OCI-LY7 (cell line): ENCODE data around the gene NOS2. TPM values are rescaled to one million over a fixed set of nuclear protein-coding genes. Genes with fewer than 3 reads are reported as not detected.
"Not testable (repeated sequence)": the region's sequence is repeated elsewhere in the genome, so short reads cannot be mapped to it uniquely, and the experiment has no call there.

Experiments used
- BruUV-seq: library from RNA; stranded (reverse); fragments of 400-500 nt; replicated peaks from 2 replicates; lab custom pipeline; 2021; lab: Mats Ljungman, UMichigan
- CTCF ChIA-PET: fragments of 300-600 bp; sonication (Branson Sonifier 250); formaldehyde crosslinking; loops from one replicate; lab custom pipeline; 2022; ENCODE audit warnings: antibody characterized with exemption; ENCODE audit not compliant: unreplicated experiment; lab: Charles Lee
- POLR2A ChIA-PET: fragments of 300-600 bp; sonication (Branson Sonifier 250); formaldehyde crosslinking; loops from one replicate; lab custom pipeline; 2022; ENCODE audit warnings: antibody characterized with exemption; lab: Charles Lee
- DNase-seq: peaks from one replicate; pipeline ENCODE4 v3.0.0-alpha.2; 2015; ENCODE audit warnings: low spot score
- H2AFZ ChIP-seq: fragments of 200-600 bp; sonication (generic), shearing (Covaris generic); 2 replicates; pipeline ENCODE4 v1.6.1; 2014; ENCODE audit warnings: mild to moderate bottlenecking, antibody characterized with exemption, low read length, moderate library complexity
- H3K27ac ChIP-seq: fragments of 200-600 bp; sonication (generic); 2 replicates; pipeline ENCODE4 v1.5.1; 2014; ENCODE audit warnings: mixed run types, low read depth, mild to moderate bottlenecking, moderate library complexity, low read length, inconsistent platforms; ENCODE audit not compliant: poor library complexity, severe bottlenecking
- H3K36me3 ChIP-seq: fragments of 200-600 bp; sonication (generic); 2 replicates; pipeline ENCODE4 v1.6.1; 2014; ENCODE audit warnings: mild to moderate bottlenecking, antibody characterized with exemption, low read length, moderate library complexity, mixed read lengths; ENCODE audit not compliant: insufficient read depth
- H3K4me1 ChIP-seq: fragments of 200-600 bp; sonication (generic); 2 replicates; pipeline ENCODE4 v1.5.1; 2014; ENCODE audit warnings: mild to moderate bottlenecking, low read length; ENCODE audit not compliant: insufficient read depth, poor library complexity, severe bottlenecking
- H3K4me2 ChIP-seq: fragments of 200-600 bp; sonication (generic); 2 replicates; pipeline ENCODE4 v1.6.1; 2014; ENCODE audit warnings: mild to moderate bottlenecking, low read length
- H3K4me3 ChIP-seq: fragments of 200-600 bp; sonication (generic); 2 replicates; pipeline ENCODE4 v1.5.1; 2014; ENCODE audit warnings: mild to moderate bottlenecking, low read depth, low read length; ENCODE audit not compliant: poor library complexity, severe bottlenecking
- H3K79me2 ChIP-seq: fragments of 200-600 bp; sonication (generic); 2 replicates; pipeline ENCODE4 v1.6.1; 2016; ENCODE audit warnings: low read depth, mild to moderate bottlenecking, low read length, moderate library complexity, mixed read lengths; ENCODE audit not compliant: insufficient read depth
- H3K9me2 ChIP-seq: fragments of 200-600 bp; sonication (generic); 2 replicates; pipeline ENCODE4 v1.6.1; 2016; ENCODE audit warnings: mild to moderate bottlenecking, low read length, mixed read lengths; ENCODE audit not compliant: insufficient read depth
- H3K9me3 ChIP-seq: fragments of 200-600 bp; sonication (generic); 2 replicates; pipeline ENCODE4 v1.6.1; 2014; ENCODE audit warnings: mild to moderate bottlenecking, mixed run types, low read length, mixed read lengths
- H4K20me1 ChIP-seq: fragments of 200-600 bp; sonication (generic); 2 replicates; pipeline ENCODE4 v1.6.1; 2014; ENCODE audit warnings: mild to moderate bottlenecking, antibody characterized with exemption, low read length, moderate library complexity, mixed read lengths; ENCODE audit not compliant: insufficient read depth
- EZH2phosphoT487 ChIP-seq: fragments of 200-600 bp; sonication (generic); IDR thresholded peaks from 2 replicates; pipeline ENCODE4 v1.6.1; 2018; ENCODE audit warnings: low read depth, borderline replicate concordance, mild to moderate bottlenecking, mixed run types, antibody characterized with exemption, low read length, moderate library complexity, mixed read lengths
- intact Hi-C: fragments of 100-400 bp; cut with micrococcal nuclease; formaldehyde crosslinking; loops from one replicate; pipeline ENCODE4 v1.10.0; 2022; ENCODE audit not compliant: unreplicated experiment
- total RNA-seq, 2 experiments: library from RNA; depleted of rRNA in 1 of 2; stranded (reverse); fragments of >200 nt in 1 of 2; shearing (Covaris generic) in 1 of 2; gene quantifications; 2 replicates each; pipeline ENCODE4 v1.2.3, GENCODE V29; 2014 to 2022
- TF ChIP-seq, protein P1 (sequence below): fragments of 200-600 bp; sonication (generic); conservative IDR thresholded peaks from 2 replicates; pipeline ENCODE4 v1.5.1; 2014; ENCODE audit warnings: mild to moderate bottlenecking, antibody characterized with exemption, low read length, moderate library complexity, mixed read lengths

The NOS2 gene
- total RNA-seq, 2 experiments from 2014 or later = not detected

GRCh38 chr17:27743281-27743885 is 56.9 kb downstream of the NOS2 start:
- BruUV-seq = no TSS peak
- Histone ChIP-seq H3K9me3 (no peaks in the 10 kb centered on the region), H3K9me2 (no peaks in the 10 kb centered on the region), H4K20me1 (no peaks in the 10 kb centered on the region), H3K4me1 (no peaks in the 10 kb centered on the region), H3K4me3 (no peak overlapping the region), H2AFZ (no peak overlapping the region), H3K27ac (no peak overlapping the region), H3K36me3 (no peaks in the 10 kb centered on the region), H3K4me2 (no peak overlapping the region), H3K79me2 (no peaks in the 10 kb centered on the region)
- TF ChIP-seq, protein P1, sequence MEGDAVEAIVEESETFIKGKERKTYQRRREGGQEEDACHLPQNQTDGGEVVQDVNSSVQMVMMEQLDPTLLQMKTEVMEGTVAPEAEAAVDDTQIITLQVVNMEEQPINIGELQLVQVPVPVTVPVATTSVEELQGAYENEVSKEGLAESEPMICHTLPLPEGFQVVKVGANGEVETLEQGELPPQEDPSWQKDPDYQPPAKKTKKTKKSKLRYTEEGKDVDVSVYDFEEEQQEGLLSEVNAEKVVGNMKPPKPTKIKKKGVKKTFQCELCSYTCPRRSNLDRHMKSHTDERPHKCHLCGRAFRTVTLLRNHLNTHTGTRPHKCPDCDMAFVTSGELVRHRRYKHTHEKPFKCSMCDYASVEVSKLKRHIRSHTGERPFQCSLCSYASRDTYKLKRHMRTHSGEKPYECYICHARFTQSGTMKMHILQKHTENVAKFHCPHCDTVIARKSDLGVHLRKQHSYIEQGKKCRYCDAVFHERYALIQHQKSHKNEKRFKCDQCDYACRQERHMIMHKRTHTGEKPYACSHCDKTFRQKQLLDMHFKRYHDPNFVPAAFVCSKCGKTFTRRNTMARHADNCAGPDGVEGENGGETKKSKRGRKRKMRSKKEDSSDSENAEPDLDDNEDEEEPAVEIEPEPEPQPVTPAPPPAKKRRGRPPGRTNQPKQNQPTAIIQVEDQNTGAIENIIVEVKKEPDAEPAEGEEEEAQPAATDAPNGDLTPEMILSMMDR = no peak
- no peak for TF ChIP-seq EZH2phosphoT487
- intact Hi-C loops = no loop called here
- POLR2A ChIA-PET = no interaction called here
- no peak for DNase-seq
- CTCF ChIA-PET = interaction anchor here (0.6 kb wide), 1 partner anchor 540 kb away, joined by 3 read pairs; no protein-coding TSS in a partner anchor

DNA sequence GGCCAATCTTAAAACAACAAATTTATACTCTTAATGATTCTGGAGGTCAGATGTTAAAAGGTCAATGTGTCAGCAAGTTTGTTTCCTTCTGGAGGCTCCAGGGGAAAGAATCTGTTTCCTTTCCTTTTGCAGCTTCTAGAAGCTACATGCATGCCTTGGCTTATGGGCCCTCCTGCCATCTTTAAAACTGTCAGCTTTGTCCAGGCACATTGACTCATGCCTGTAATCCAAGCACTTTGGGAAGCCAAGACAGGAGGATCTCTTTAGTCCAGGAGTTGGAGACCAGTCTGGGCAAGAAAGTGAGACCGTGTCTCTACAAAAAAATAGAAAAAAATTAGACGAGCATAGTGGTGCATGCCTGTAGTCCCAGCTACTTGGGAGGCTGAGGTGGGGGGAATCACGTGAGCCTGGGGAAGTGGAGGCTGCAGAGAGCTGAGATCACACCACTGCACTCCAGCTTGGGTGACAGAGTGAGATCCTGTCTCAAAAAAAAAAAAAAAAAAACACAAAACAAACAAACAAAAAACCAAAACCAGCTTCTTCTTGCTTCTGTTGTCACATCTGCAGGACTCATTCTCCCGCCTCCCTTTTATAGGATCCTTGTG is 58.3 kb downstream of the NOS2 start:
- H3K27ac ChIP-seq = no peak overlapping the region
- no peak for TF ChIP-seq EZH2phosphoT487
- TF ChIP-seq, protein P1 = no peak
- H3K9me3 ChIP-seq = no peaks in the 10 kb centered on the region
- intact Hi-C loops = no loop called here
- no peak overlapping the region for H3K4me2 ChIP-seq
- H3K4me3 ChIP-seq = no peak overlapping the region
- H3K36me3 ChIP-seq = no peaks in the 10 kb centered on the region
- no peaks in the 10 kb centered on the region for H3K4me1 ChIP-seq
- no peaks in the 10 kb centered on the region for H4K20me1 ChIP-seq
- no peak overlapping the region for H2AFZ ChIP-seq
- CTCF ChIA-PET = no interaction called here
- BruUV-seq = no TSS peak
- H3K79me2 ChIP-seq = no peaks in the 10 kb centered on the region
- POLR2A ChIA-PET = no interaction called here
- no peaks in the 10 kb centered on the region for H3K9me2 ChIP-seq
- DNase-seq = no peak

DNA sequence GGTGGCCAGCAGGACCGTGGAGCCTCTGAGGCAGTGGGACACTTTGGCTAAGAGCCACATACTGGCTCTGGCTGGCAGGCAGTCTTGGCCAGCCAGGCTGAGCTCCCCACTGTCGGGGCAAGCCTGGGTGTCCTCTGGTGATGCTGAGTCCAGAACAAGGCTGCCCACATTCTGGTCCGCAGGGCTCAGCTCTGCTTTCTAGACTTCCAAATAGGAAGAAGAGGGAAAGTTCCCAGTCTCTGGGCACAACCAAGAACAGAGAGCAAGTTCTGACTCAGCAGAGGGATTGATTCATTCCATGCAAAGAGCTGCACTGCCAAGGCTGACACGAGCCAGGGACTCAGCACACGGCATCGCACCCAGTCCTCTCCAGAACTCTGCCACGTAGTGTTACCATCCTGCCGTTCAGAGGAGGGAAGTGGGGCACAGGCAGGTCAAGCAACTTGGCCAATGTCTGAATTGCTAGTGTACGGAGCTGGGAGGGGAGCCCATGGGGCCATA is 58.9 kb downstream of the NOS2 start:
- H3K36me3 ChIP-seq = no peaks in the 10 kb centered on the region
- CTCF ChIA-PET = no interaction called here
- DNase-seq = no peak
- H4K20me1 ChIP-seq = no peaks in the 10 kb centered on the region
- no TSS peak for BruUV-seq
- H3K4me2 ChIP-seq = no peak overlapping the region
- no peak overlapping the region for H2AFZ ChIP-seq
- no peaks in the 10 kb centered on the region for H3K9me2 ChIP-seq
- POLR2A ChIA-PET = no interaction called here
- no peaks in the 10 kb centered on the region for H3K4me1 ChIP-seq
- intact Hi-C loops = no loop called here
- H3K27ac ChIP-seq = no peak overlapping the region
- TF ChIP-seq, protein P1 = no peak
- TF ChIP-seq EZH2phosphoT487 = no peak
- no peaks in the 10 kb centered on the region for H3K9me3 ChIP-seq
- no peaks in the 10 kb centered on the region for H3K79me2 ChIP-seq
- no peak overlapping the region for H3K4me3 ChIP-seq

GRCh38 chr17:27740541-27740940 is 59.8 kb downstream of the NOS2 start:
- H3K27ac ChIP-seq, H4K20me1 ChIP-seq, H2AFZ ChIP-seq, H3K36me3 ChIP-seq, intact Hi-C loops, H3K4me3 ChIP-seq, H3K9me3 ChIP-seq, H3K79me2 ChIP-seq, POLR2A ChIA-PET, BruUV-seq, H3K4me2 ChIP-seq, CTCF ChIA-PET, DNase-seq, H3K9me2 ChIP-seq, H3K4me1 ChIP-seq: not testable (repeated sequence)
